ENCODE data around the gene INF2.
"Not testable (repeated sequence)": the region's sequence is repeated elsewhere in the genome, so short reads cannot be mapped to it uniquely, and the experiment has no call there.

The INF2 gene

DNA sequence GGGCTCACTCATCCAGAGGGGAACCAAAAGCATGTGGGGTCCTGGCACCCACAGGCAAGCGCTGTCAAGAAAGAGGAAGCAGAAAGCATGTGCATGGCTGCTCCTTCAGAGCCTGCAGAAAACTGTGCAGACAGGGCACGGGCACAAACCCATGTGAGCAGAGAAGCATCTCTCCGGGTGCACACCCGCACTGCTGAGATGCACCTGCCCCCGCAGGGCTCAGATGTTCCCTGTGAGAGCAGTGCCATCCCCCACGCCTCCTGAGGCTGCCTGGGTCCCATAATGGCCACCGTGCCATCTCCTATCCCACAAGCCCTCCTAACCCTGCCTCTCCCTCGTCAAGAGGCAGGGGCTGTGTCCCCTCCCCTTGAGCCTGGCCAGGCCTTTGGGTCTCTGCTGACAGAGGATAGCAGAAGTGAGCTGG lies 32.3 kb upstream of the INF2 start:
- DNase-seq (ENCODE audit: low read depth) = no peak

DNA sequence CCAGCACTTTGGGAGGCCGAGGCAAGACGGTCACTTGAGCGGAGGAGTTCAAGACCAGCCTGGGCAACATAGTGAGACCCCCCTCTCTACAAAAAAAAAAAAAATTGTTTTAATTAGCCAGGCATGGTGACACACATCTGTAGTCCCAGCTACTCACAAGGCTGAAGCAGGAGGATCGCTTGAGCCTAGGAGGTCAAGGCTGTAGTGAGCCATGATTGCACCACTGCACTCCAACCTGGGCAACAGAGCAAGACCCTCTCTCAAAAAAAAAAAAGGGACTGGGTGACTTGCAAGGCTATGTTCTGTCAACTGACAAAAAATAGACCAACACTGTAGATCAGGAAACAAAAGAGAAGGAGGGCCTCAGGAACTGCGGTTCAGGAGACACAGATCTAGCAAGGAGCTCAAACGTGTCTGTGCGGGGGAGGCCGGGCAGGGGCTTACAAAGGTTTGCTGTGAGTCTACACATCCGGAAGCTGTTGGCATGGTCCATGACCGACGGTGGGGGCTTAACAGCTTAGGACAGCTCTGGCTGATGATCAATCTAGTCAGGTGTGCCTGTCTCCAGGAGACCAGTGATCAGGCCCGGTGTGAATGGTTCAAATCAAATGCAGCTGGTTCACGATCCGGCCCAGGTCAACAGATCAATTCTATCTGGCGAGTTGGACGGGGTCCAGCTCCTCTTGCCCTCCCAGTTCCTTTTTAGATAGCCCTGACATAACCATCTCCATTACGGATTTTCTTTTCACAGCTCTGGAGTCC lies 31.7 kb upstream of the INF2 start:
- DNase-seq (ENCODE audit: low read depth) = no peak

GRCh38 chr14:104658325-104658712 lies 31.1 kb upstream of the INF2 start:
- DNase-seq (ENCODE audit: low read depth) = no peak

- DNase-seq (ENCODE audit: low read depth) = no peak
Measured at GRCh38 chr14:104659146-104659545, 30.3 kb upstream of the INF2 start.

DNA sequence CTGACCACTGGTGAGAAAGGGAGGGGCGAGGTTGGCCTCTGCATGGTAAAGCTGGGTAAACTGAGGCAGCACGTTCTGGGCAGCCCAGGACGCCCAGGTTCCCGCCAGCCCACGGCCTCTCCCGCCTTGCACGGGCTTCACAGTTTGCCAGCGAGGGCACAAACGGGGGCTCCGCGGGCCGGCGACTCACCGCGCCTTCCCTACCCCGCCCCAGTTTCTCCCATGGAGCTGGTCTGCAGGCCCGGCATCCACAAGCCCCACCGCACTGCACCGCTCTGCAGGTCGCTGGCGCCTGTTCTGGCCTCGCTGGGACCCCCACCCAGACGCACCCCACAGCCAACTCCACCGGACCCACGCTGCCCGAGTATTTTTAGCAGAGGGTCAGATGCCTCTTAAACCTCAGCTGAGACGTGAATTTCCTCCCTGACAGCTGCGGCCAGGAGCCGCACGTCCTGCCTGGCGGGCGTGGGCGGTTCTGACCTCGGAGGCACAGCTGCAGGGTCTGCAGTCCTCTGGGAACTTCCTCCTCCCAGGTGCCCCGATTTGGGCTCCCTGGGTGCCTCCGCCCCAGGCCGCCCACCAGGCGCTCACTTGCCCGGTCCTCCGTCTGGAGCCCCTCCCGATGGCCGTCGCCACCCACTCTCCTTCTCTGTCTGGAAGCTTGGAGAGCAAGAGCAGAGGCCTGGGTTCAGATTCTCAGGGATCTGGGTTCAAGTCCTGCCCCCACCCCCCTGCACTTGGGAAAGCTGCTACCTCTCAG lies 29.5 kb upstream of the INF2 start:
- no peak for DNase-seq (ENCODE audit: low read depth)

- no peak for DNase-seq (ENCODE audit: low read depth)
Measured at GRCh38 chr14:104660597-104660996, 28.8 kb upstream of the INF2 start.

GRCh38 chr14:104661086-104661485 lies 28.3 kb upstream of the INF2 start:
- DNase-seq (ENCODE audit: low read depth) = no peak

GRCh38 chr14:104661528-104662157 lies 27.8 kb upstream of the INF2 start:
- not testable (repeated sequence) for DNase-seq (ENCODE audit: low read depth)

DNA sequence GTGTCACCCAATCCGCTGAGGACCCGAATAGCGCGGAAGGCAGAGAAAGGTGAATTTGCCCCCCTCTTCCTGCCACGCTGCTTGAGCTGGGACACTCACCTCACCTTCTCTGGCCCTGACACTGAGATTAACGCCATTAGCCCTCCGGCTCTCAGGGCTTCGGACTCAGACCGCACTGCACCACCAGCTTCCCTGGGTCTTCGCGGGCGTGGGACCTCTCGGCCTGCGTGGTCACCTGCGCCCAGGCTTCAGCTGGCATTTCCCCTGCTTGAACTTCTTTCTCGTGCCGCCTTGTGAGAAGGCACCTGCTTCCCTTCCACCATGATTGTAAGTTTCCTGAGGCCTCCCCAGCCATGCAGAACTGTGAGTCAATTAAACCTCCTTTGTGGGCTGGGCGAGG lies 26.9 kb upstream of the INF2 start:
- not testable (repeated sequence) for DNase-seq (ENCODE audit: low read depth)

- no peak for DNase-seq (ENCODE audit: low read depth)
Measured at GRCh38 chr14:104664107-104664506, 25.3 kb upstream of the INF2 start.

GRCh38 chr14:104664588-104664987 lies 24.8 kb upstream of the INF2 start:
- DNase-seq (ENCODE audit: low read depth) = no peak

DNA sequence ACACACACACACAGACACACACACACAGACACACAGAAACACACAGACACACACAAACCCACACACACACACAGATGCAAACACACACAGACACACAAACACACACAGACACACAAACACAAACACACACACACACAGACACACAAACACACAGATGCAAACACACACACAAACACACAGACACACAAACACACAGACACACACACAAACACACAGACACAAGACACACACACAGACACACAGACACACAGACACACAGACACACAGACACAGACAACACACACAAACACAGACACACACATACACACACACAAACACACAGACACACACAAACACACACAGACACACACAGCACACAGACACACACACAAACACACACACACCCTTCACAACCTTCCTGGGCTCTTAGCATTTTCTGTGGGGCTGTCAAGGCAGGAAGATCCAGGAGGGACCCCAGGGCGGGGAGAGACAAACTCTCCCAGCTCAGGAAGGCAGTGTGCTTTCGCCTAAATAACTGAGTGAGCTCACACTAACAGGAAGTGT lies 24.2 kb upstream of the INF2 start:
- DNase-seq (ENCODE audit: low read depth) = no peak

DNA sequence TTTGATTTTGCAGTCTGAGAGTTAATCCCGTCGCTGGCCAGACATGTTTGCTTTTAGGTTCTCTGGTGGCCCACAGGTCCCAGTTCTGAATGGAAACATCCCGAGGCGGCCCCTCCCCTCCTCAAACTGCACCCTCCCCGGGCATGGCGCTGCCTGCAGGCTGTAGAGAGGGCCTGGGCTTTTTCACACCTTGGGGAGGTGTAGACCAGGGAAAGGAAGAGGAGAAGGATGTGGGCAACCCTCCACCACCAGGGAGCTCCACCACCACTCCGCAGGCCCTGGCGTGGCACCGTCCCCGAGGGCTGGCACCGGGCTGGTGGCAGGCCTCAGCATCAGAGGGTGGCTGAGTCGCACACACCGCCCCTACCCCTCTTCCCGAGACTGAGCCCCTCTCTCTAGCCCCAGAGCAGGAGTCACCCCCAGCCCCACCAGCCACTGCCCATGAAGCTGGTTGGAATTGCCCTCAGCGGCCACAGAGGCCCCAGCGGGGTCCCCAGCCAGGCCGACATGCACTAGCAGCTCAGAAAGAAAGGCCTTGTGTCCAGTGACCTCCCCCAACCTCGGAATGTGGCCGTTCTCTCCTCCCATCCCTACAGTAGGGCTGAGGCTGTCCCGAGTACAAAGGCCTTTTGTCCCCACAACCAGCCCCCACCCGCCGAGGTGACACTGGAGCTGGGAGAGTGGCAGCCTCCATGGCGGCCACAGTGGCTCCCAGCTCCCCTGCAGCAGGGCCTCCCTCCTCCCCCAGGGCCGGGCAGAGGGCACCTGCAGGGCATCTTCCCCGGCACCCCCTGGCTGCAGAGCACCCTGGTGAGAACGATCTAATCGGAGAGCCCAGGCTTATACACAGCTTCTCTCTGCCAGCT lies 23.5 kb upstream of the INF2 start:
- DNase-seq (ENCODE audit: low read depth) = peak; percentile 20

DNA sequence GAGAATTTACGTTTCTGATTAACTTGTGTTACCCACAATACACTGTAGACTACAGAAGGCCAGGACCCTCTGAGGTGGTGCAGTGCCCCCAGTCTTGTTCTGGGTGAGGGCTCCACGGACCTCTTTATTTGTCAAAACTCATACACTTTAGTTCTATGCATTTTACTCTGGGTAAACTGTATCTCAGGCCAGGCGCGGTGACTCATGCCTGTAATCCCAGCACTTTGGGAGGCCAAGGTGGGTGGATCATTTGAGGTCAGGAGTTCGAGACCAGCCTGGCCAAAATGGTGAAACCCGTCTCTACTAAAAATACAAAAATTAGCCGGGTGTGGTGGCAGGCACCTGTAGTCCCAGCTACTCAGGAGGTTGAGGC lies 22.9 kb upstream of the INF2 start:
- DNase-seq (ENCODE audit: low read depth) = not testable (repeated sequence)

GRCh38 chr14:104666981-104667380 lies 22.4 kb upstream of the INF2 start:
- no peak for DNase-seq (ENCODE audit: low read depth)

DNA sequence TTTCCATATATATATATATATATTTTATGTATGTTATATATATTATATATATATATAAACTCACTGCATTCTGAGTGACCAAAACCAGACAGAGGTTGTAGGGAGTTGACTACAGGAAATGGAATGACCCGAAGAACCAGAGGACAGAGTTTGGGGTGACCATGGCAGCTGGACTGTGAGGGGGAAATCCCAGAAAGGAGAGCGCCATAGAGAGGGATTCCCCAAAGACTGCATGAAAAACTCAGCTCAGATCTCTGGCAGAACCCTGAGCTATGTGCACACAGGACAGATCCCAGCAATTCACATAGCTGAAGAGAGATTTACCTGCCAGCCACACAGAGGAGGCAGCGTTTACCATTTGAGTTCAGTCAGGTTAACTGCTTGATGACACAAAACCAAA lies 19.7 kb upstream of the INF2 start:
- no peak for DNase-seq (ENCODE audit: low read depth)

DNA sequence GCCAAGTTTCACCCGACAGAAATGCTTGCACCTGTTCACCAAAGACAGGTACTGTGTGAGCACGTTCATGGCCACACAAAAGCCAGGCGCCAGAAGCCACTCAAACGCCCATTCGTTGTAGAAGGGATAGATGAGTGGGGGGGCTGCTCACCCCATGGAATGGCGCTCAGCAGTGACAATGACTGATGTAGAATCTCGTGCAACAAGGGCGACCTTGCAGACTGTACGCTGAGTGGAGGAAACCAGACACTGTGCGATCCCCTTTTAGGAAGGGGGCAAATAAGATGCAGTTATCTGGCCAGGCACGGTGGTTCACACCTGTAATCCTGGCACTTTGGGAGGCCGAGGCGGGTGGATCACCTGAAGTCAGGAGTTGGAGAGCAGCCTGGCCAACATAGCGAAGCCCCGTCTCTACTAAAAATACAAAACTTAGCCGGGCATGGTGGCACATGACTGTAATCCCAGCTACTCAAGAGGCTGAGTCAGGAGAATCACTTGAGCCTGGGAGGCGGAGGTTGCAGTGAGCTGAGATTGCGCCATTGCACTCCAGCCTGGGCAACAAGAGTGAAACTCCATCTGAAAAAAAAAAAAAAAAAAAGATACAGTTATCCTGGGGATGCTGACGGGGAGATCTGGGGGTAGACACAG lies 18.0 kb upstream of the INF2 start:
- DNase-seq (ENCODE audit: low read depth) = not testable (repeated sequence)

DNA sequence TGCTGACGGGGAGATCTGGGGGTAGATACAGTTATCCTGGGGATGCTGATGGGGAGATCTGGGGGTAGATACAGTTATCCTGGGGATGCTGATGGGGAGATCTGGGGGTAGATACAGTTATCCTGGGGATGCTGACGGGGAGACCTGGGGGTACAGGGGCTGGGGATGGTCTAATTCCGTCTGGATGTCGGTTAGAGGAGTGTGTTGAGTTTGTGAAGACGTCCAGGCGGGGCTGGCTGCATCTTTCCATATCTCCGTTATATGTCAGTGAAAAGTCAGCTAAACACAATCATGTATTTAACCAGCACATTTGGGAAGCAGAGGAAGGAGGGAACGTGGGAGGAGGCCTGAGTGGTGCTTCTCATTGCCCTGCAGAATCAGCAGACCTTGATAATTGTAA lies 17.3 kb upstream of the INF2 start:
- not testable (repeated sequence) for DNase-seq (ENCODE audit: low read depth)

DNA sequence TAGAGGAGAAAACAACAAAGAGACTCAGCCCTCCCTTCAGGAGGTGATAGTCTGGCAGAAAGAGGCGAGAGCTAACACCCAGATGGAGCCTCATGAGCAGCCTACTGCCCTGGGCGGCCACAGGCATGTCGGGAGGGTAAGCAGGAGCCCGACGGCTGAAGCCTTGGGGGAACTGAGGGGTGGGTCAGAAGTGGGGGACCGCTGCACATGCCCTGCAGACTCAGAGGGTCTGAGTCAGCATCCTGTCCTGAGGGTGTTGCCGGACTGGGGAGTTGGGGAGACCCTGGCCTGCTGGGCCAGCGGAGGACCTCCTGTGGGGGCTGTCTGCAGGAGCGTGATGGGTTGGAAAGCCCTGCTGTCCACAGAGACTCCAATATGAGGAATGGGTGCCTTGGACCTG lies 15.9 kb upstream of the INF2 start:
- DNase-seq (ENCODE audit: low read depth) = no peak

GRCh38 chr14:104675447-104675846 lies 14.0 kb upstream of the INF2 start:
- no peak for DNase-seq (ENCODE audit: low read depth)

DNA sequence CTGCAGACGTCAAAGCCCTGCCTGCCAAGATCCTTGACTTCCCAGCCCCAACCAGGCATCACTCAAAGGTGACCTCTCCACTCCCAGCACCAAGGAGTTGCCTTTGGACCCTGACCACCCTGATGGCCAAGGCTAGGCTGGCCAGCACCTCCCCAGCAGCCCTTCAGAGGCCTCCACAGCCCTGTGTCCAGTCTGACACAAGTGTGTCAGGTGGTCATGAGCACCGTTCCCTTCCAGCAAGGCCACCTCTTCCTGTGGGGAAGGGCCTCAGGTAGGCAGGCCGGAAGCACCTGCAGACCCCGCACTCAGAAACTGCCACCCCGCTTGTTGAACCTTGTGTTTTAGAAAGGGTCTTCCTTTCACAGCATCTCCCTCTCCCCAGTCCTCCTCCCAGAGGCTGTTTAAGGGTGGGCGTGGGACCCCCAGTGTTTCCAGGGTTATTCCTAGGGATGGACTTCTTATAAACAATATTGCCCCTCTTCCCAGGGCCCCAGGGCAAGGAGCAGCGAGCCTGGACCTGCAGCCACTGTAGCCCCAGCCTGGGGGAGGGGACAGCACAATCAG lies 13.2 kb upstream of the INF2 start:
- no peak for DNase-seq (ENCODE audit: low read depth)
